HG02678 (cell line): ENCODE results near the gene FBXO10.
"Not testable (repeated sequence)": the region's sequence is repeated elsewhere in the genome, so short reads cannot be mapped to it uniquely, and the experiment has no call there.

ENCODE experiments used
- ATAC-seq: cut with Tn5 transposase; IDR thresholded peaks from one replicate; pipeline ENCODE4 v1.9.1; 2021; ENCODE audit warnings: mild to moderate bottlenecking, moderate library complexity; ENCODE audit not compliant: unreplicated experiment

The FBXO10 gene

DNA sequence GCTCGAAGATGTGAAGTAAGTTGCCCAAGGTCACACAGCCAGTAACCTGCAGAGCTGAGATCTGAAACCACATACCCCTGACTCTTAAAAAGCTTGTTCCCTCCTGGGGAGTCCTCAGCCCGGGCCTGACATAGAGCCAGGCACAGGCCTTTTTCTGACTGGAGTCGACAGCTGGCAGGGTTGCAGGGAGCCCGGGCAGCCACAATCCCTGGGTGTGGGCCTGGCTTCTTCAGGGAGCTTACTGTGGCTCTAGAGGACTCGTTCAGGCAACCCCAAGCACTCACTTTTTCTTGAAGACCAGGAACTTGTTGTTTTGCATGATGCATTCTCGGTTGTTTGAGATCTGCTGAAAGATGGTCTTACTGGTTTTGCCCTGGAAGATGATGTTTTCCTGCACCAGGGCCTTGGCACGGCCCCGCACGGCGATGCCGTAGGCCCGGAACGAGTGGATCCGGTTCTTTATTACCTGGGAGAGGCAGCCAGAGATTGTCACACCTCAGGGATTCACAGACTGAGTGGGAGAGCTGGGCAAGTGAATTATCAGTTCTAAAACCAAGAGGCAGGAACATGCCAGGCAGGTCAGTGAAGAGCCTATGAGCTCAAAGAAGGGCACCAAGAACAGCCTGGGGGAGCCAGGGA is 60.4 kb downstream of the FBXO10 start:
- ATAC-seq = no peak

DNA sequence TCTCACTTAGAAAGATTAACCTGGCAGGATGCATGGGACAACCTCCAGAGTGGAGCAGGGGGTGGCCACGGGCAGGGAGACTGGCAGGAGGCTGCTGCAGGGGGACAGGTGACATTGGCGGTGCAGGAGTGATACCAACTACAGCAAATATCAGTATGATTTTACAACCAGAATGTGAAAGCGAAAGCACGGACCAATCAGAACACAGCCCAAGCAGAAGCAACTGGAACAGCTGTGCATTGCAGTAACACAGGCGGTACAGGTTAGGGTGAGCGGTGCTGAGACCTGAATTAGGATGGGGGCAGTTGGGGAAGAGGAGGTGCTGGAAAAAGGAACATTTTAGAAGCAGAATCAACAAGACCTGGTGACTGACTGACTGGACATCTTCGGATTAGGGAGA is 61.2 kb downstream of the FBXO10 start:
- no peak for ATAC-seq

DNA sequence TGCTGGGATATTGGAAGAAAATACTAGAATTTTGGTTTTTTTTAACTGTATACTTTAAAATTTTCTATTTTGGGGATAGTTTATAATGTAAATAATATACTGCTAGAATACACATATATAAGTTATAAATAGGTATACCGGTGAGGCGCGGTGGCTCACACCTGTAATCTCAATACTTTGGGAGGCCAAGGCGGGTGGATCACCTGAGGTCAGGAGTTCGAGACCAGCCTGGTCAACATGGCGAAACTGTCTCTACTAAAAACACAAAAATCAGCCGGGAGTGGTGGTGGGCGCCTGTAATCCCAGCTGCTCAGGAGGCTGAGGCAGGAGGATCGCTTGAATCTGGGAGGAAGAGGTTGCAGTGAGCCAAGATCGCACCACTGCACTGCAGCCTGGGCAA is 61.8 kb downstream of the FBXO10 start:
- ATAC-seq = not testable (repeated sequence)

DNA sequence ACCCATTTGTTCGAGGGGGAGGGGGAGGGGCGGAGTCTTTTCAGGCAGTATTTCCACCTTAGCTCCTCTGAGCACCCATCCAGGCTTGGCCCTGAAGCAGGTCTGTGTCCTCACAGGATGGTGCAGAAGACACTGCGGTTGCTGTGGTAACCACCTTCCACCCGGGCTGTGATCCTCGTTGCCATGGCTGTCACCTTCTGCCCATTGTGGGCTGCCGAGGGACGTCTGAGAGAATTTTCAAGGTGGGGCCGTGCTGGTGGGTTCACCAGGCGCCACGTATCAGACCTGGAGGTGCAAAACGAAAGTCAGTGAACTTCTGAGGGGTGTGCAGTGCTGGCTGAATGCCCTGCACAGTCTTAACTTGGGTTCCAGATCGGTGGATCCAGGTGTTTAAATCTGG is 63.7 kb downstream of the FBXO10 start:
- ATAC-seq = no peak

DNA sequence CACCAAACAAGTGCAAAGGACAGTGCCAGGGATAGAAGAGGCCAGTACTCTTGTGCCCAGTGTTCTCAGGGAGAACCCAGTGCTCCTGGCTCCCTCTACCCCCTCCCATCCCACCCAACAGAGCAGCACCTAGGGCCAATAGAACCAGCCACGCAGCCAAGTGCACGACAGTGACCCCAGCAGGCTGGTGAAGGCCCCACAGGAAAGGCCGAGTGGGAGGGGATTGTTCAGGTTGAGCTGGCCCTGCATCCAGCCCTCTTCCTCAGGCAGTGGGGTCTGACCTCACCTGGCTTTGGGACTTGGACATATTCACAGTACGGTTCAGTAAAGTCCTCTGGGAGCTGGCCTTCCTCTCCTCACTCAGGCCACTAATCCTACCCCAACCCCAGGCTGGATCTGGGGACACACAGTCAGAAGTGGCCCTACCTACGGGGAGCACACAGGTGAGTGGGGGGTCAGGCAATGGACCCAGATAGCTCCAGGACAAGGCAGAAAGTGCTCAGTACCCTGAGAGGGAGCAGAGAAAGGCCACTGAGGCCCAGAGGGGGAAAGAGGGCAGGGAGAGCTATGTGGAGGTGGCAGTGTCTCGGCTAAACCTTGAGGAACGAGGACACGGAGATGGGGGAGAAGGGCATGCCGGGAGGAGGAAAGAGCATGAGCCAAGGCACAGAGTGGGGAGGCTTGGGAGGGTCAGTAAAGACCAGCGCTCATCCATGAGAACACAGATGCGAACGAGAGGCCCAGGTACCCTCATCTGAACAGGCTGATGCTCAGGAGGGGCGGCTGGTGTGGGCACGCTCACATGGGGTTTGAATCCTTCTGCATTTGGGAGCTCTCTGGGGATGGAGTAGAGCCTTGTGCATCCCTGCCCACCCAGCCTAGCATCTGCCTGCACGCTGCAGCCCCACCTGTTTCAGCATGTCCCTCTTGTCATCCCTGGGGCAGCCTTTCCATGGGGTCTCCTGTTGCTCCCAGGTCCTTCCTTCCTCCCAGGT is 64.9 kb downstream of the FBXO10 start:
- peak; percentile 41 for ATAC-seq

DNA sequence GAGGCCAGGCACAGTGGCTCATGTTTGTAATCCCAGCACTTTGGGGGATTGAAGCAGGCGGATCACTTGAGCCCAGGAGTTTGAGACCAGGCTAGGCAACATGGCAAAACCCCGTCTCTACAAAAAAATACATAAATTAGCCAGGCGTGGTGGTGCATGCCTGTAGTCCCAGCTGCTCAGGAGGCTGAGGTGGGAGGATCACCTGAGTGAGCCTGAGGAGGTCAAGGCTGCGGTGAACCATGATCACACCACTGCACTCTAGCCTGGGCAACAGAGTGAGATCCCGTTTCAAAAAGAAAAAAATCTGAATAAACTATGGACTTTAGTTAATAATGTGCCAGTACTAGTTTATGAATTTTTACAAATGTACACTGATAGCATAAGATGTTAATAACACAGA is 66.1 kb downstream of the FBXO10 start:
- not testable (repeated sequence) for ATAC-seq

DNA sequence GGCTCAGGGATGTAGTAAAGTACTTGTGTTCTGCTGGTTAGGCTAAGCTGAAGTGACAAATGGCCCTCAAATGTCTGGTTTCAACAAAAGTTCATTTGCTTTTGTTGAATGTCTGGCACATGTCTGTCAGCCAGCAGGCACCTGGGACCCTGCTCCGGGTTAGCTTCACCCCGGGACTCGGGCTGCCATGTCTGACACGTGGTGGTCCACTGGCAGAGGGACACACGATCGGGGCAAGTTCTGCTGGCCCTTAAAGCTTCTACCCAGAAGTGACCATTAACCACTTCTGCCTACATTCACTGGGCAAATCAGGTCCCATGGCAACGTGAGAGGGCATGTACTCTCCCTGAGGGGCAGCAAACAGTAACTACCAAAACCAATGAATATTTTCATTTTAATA is 66.6 kb downstream of the FBXO10 start:
- no peak for ATAC-seq

DNA sequence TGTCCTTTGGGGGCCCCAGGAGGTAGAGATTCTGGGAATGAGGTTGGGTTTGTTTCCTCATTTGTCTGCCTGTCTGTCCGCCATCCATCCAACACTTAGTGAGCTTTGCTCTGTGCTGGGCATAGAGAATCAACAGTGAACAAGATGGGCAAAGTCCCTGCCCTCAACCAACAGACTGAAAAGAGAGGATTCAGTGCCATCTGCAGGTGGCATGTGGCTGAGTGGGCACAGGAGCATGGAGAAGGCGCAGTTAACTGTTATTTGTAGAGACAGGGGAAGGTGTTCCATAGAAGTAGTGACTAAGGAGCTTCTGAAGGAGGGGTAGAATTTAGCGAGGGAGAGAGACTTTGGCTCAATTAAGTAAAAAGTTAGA is 67.4 kb downstream of the FBXO10 start:
- no peak for ATAC-seq

DNA sequence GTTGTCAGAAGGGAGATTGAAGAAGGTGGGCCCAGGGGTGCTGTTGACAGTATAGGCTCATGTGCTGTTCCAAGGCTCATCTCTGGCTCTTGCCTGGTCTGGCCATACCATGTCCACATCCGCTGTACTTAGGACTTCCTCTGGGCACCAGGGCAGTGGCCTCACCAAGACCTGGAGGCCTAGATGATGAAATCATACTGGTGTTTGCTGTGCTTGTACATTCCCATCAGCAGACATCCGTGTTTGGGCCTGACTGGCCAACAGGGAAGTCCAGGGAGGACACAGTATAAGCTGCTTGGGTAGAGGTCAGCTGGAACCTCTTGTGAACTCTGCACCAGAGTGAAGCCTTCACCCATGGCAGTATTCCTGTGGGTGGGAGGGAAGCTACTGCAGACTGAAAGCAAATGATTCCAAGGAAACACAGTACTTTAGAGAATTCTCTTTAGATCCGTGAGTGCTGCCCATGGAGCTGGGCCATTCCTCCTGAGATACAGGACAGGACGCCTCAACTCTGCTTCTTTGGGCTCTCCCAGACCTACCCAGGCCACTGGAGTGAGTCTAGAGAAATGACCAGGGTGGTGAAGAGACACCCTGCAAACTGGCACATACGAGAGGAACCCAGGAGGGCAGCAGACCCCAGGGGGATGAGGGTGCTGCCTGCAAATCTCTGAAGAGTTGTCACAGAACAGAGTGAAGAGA is 67.9 kb downstream of the FBXO10 start:
- ATAC-seq = no peak

DNA sequence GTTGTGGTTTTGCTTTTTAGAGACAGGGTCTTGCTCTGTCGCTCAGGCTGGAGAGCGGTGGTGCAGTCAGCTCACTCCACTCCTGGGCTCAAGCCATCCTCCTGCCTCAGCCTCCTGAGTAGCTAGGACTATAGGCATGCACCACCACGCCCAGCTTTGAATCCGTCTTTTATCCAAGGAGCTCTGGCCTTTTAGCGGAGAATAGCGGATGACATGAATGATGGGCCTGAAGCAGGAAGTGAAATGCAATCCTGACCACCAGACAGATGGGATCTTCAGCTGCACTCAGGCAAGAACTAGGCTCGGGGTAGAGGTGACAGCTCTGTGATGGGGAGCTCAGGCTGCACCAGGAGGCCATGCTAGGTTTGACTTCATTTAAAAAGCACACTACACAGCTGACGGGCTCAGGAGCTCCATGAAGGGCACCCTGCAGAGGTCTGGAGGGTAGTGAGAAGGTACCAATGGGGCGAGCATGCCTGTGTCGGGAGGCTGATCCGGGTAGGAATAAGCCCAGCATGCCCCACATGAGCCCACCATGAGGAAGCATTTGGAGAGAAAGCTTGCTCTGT is 68.5 kb downstream of the FBXO10 start:
- ATAC-seq = no peak

DNA sequence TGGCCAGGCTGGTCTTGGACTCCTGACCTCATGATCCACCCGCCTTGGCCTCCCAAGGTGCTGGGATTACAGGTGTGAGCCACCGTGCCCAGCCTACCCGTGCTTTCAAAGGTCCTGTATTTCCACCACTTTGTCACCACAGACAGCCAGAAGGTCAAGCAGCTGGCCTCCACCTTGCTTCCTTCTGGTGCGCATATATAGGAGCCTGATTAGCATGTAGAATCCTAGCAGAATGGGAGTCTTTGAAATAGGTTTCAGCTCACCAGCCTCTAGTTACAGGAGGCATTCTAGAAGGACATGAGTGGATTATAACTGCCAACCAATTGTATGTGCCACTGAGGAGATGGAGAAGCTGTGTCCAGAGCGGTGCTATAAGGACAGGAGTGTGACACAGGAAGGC is 71.6 kb downstream of the FBXO10 start:
- ATAC-seq = no peak

DNA sequence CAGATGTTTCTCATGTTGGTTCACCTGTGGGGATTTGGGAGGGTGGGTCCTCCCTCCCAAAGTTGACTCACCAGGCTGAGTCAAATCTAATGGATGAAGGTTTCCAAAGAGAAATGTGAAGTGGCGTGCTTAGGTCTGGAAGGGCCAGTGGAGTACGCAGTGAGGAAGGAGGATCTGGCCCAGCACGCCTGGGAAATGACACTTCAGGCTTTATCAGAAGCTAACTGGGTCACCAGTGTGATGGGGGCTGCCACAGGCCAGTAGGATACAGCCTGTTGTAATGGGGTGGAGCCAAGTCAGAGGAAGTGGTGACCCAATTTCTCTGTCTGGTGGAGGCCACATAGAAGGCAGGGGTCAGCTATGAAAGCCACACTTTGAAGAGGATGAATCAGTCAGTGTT is 72.4 kb downstream of the FBXO10 start:
- no peak for ATAC-seq

DNA sequence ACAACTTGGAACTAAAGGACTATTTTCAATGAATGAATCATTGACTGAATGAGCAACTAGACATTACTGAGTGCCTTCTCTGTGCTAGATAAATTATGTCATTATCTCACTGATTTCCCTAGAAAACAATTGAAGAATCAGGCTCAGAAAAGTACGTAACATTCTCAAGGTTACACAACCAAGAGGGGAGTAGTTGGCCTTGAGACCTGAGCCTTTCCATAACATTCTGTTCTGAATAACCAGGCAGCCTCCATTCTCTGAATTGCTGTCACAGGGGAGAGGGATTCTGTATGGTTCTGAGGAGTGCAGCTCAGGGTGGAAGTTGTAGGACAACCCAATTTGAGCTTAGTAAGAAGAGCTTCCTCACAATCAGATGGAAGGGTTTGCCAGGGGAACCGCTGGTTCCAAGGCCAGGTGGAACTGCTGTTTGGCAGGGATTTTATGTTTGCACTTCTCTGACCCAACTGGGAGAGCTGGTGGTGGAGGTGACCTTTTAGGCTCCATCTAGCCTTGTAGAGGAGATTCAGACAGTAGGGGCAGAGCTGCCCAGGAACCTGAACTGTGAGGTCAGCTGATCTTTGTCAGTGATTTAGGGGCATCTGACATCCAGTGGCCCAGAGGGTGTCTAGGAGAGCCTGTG is 74.1 kb downstream of the FBXO10 start:
- ATAC-seq = no peak

DNA sequence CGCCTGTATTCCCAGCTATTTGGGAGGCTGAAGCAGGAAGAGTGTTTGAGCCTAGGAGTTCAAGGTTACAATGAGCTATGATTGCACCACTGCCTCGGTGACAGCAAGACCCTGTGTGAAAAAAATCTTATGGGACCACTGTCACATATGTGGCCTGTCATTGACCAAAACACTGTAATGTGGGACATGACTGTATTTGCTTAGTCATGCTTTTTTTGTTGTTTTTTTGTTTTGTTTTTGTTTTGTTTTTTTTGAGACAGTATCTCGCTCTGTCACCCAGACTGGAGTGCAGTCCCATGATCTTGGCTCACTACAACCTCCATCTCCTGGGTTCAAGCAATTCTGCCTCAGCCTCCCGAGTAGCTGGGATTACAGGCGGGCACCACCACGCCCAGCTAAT is 76.9 kb downstream of the FBXO10 start:
- no peak for ATAC-seq

DNA sequence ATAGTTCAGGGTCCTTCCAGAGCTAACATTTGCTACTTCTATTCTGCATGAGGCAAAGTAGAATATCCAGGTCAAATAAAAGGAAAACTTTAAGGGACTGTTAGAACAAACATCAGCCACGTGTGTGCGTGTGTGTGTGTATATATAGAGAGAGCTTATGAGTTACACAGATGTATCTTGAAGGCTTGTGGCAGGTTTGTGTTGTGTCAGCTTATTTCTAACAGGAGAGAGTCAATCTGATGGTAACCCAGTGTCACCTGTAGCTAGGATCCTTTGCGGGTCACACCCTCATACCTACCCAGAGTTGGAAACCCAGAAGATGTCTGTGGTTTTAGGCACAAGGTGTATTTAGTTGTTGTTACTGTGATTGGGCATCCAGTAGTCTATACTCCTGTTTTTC is 77.7 kb downstream of the FBXO10 start:
- no peak for ATAC-seq

DNA sequence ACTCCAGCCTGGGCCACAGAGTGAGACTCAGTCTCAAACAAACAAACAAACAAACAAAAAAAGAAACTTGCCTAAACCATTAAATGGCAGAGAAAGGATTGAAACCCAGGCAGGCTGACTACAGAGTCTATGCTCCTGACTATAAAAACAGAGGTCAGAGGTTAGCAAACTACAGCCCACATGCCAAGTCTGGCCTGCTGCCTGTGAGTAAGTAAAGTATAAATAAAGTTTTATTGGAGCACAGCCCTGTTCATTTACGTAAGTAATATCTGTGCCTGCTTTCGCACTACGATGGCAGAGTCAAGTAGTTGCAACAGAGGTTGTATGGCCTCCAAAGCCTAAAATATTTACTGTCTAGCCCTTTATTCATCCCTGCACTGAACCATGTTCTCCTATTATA is 78.9 kb downstream of the FBXO10 start:
- ATAC-seq = no peak

DNA sequence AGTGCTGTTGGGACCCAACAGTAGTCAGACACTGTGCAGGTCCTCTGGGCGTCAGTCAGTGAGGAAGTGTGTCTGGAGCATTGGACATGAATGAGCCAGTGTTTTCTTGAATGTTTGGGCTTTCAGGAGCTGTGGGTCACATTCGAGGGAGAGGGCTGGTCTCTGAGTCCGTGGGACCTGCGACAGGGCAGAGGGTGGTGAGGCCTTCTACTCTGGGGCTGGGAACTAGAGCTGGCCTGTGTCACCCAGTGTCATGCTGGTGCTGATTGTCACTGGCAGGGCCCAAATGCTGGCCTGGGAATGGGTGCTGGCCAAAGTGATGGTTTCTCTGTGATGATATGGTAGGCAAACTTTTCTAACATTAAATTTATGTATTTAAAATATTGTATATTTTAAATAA is 80.2 kb downstream of the FBXO10 start:
- ATAC-seq = no peak

DNA sequence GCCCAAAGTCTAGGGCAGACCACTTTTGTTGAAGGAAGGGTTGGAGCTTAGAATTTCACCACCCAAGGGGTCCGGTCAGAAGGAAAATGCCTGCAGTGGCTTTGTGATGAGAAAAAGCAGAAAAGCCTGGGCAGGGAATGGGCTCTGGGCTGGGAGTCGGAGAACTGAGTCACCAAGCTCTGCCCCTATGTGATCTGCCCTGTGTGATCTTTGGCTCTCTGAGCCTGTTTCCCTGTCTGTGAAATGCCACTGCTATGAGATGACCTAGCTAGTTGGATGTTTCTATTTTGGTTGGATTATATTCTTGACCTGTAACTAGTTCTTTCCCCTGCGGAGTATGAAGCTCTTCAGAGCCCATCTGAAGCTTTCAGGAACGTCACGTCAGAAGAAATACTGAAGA is 80.6 kb downstream of the FBXO10 start:
- ATAC-seq = no peak

DNA sequence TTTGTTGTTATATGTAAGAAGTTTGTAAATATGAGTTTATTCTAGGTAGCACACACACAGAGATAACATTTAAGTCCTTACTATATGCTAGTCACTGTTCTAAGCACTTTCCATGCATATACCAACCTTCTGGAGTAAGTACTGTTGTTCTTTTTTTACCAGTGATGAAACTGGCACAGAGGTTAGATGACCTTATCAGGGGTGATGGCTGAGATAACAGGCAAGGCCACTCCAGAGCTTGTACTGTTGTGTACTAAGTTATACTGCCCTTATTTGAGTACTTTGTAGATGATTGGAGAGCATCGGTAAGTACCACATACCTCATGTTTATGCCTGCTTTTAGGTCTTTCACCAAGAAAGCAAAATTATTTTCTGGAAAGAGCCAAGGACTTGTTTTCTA is 84.2 kb downstream of the FBXO10 start:
- no peak for ATAC-seq

DNA sequence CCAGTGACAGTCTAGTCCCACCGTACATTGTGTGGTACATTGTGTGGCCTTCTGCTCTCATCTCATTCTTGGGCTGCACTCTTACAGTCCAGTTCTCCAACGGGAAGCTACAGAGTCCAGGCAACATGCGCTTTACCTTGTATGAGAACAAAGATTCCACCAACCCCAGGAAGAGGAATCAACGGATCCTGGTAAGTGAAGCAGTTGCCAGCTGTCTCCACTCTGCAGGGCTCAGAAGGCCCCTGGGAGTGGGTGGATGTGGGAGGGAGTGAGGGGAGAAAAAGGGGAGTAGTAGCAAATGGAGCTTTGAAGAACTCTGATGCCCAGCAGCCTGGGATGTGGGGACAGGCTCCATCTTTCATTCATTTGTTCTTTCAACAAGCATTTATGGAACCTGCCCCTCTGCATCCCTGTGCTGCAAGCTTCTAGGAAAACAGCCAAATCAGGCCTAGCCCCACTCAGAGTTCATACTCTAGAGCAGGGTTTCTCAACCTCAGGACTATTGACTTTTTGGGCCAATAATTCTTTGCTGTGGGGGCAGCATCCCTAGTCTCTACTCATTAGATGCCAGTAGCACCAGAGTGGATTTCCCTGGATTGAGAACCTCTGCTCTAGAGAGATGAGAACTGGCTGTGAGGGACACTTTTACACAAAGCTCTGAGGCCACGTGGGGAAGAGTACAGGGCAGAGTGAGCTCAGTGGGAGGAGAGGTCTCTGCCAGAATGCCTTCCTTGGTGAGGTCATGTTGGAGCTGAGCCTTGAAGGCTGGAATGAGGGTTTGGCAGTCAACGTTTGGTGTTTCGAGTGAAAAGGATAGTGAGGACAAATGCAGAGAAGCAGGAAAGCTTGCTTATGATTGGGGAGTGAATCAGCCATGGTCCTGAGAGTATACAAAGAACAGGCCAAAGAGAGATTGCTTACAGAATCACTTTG is 89.3 kb downstream of the FBXO10 start:
- ATAC-seq = no peak
